H1 (cell line): Measurements from ENCODE around the gene CYP2S1. TPM values are rescaled to one million over a fixed set of nuclear protein-coding genes. Genes with fewer than 3 reads are reported as not detected.

Experiments used
- HDAC2 ChIP-seq, 2 experiments: fragments of 300-600 bp in 1 of 2; sonication (generic) in 1 of 2; IDR thresholded peaks; 2 replicates each; pipeline ENCODE4 v1.6.1; 2011 to 2012; ENCODE audit warnings: low read depth in 2 of 2, low read length in 2 of 2, mild to moderate bottlenecking in 2 of 2, moderate library complexity in 2 of 2, borderline replicate concordance in 1 of 2, inconsistent platforms in 1 of 2
- MAFK ChIP-seq: IDR thresholded peaks from 2 replicates; pipeline ENCODE4 v1.6.1; 2012; ENCODE audit warnings: low read depth, mild to moderate bottlenecking, improper control_type of control experiment, low read length
- RAD21 ChIP-seq, 2 experiments: IDR thresholded peaks in 1 of 2; conservative IDR thresholded peaks in 1 of 2; 2 replicates each; pipeline ENCODE4 v1.6.1; 2011; ENCODE audit warnings: low read depth in 2 of 2, low read length in 2 of 2, improper control_type of control experiment in 1 of 2, inconsistent platforms in 1 of 2, mild to moderate bottlenecking in 1 of 2, moderate library complexity in 1 of 2
- RXRA ChIP-seq: IDR thresholded peaks from 2 replicates; pipeline ENCODE4 v1.6.1; 2011; ENCODE audit warnings: low read depth, mild to moderate bottlenecking, low read length, moderate library complexity; ENCODE audit not compliant: insufficient read depth
- SAP30 ChIP-seq: fragments of 300-600 bp; sonication (generic); IDR thresholded peaks from 2 replicates; pipeline ENCODE4 v1.7.1; 2012; ENCODE audit warnings: low read length, moderate library complexity, mild to moderate bottlenecking, inconsistent platforms; ENCODE audit not compliant: insufficient read depth, insufficient replicate concordance
- TAF1 ChIP-seq: IDR thresholded peaks from 2 replicates; pipeline ENCODE4 v1.6.1; 2011; ENCODE audit warnings: mild to moderate bottlenecking, low read depth, low read length
- YY1 ChIP-seq: IDR thresholded peaks from 2 replicates; pipeline ENCODE4 v1.6.1; 2011; ENCODE audit warnings: low read depth, mild to moderate bottlenecking, low read length
- polyA plus RNA-seq, 7 experiments: library from polyadenylated mRNA; depleted of rRNA in 3 of 7; stranded (reverse) in 5 of 7; unstranded in 2 of 7; fragments of >200 nt in 5 of 7; fragments of 200-250 nt in 2 of 7; gene quantifications; 1 replicate in 5 of 7; 2 replicates in 1 of 7; 4 replicates in 1 of 7; pipeline versions ENCODE4 v1.2.1 to v1.2.3, GENCODE V29; 2011 to 2013; ENCODE audit warnings: missing spikeins in 2 of 7, mixed read lengths in 2 of 7
- total RNA-seq: library from RNA; stranded (reverse); fragmentation: NEBNext Ultra II Directional; extraction: Animal tissue kit (Norgen Biotek cat#: 25700); gene quantifications from 2 replicates; pipeline ENCODE4 v1.2.1, GENCODE V29; 2021
- TF ChIP-seq, protein P1 (sequence below): fragments of 300-600 bp; sonication (generic); IDR thresholded peaks from 2 replicates; pipeline ENCODE4 v1.7.1; 2012; ENCODE audit warnings: low read length, moderate library complexity, mild to moderate bottlenecking, inconsistent platforms; ENCODE audit not compliant: insufficient replicate concordance

CYP2S1 gene
- total and polyA plus RNA-seq, 2 of the 8 experiments (the other 6 are each of a cell fraction or from before 2014, with no cell fraction given), result 97.9 to 245 TPM

DNA sequence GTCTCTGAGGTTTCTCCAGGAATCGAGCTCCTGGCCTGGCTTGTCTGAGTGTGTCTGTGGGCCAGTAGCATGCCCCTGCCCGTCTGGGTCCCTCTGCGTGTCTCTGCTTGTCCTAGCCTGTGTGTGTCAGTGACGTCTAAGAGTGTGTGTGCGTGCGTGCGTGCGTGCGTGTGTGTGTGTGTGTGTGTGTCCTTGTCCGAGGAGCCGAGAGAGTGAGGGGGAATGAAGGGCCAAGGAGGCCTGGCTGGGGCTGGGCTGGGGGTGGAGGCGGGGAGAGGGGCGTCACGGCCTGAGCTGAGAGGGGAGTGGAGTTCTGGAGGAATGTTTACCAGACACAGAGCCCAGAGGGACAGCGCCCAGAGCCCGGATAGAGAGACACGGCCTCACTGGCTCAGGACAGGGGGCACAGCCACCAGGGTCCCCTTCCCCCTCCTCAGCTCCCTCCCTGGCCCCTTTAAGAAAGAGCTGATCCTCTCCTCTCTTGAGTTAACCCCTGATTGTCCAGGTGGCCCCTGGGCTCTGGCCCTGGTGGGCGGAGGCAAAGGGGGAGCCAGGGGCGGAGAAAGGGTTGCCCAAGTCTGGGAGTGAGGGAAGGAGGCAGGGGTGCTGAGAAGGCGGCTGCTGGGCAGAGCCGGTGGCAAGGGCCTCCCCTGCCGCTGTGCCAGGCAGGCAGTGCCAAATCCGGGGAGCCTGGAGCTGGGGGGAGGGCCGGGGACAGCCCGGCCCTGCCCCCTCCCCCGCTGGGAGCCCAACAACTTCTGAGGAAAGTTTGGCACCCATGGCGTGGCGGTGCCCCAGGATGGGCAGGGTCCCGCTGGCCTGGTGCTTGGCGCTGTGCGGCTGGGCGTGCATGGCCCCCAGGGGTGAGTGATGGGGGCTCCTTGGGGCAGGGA lies 25.8 kb downstream of the CYP2S1 start, which contains the start of gene AXL (continued):
- TF ChIP-seq, protein P1, sequence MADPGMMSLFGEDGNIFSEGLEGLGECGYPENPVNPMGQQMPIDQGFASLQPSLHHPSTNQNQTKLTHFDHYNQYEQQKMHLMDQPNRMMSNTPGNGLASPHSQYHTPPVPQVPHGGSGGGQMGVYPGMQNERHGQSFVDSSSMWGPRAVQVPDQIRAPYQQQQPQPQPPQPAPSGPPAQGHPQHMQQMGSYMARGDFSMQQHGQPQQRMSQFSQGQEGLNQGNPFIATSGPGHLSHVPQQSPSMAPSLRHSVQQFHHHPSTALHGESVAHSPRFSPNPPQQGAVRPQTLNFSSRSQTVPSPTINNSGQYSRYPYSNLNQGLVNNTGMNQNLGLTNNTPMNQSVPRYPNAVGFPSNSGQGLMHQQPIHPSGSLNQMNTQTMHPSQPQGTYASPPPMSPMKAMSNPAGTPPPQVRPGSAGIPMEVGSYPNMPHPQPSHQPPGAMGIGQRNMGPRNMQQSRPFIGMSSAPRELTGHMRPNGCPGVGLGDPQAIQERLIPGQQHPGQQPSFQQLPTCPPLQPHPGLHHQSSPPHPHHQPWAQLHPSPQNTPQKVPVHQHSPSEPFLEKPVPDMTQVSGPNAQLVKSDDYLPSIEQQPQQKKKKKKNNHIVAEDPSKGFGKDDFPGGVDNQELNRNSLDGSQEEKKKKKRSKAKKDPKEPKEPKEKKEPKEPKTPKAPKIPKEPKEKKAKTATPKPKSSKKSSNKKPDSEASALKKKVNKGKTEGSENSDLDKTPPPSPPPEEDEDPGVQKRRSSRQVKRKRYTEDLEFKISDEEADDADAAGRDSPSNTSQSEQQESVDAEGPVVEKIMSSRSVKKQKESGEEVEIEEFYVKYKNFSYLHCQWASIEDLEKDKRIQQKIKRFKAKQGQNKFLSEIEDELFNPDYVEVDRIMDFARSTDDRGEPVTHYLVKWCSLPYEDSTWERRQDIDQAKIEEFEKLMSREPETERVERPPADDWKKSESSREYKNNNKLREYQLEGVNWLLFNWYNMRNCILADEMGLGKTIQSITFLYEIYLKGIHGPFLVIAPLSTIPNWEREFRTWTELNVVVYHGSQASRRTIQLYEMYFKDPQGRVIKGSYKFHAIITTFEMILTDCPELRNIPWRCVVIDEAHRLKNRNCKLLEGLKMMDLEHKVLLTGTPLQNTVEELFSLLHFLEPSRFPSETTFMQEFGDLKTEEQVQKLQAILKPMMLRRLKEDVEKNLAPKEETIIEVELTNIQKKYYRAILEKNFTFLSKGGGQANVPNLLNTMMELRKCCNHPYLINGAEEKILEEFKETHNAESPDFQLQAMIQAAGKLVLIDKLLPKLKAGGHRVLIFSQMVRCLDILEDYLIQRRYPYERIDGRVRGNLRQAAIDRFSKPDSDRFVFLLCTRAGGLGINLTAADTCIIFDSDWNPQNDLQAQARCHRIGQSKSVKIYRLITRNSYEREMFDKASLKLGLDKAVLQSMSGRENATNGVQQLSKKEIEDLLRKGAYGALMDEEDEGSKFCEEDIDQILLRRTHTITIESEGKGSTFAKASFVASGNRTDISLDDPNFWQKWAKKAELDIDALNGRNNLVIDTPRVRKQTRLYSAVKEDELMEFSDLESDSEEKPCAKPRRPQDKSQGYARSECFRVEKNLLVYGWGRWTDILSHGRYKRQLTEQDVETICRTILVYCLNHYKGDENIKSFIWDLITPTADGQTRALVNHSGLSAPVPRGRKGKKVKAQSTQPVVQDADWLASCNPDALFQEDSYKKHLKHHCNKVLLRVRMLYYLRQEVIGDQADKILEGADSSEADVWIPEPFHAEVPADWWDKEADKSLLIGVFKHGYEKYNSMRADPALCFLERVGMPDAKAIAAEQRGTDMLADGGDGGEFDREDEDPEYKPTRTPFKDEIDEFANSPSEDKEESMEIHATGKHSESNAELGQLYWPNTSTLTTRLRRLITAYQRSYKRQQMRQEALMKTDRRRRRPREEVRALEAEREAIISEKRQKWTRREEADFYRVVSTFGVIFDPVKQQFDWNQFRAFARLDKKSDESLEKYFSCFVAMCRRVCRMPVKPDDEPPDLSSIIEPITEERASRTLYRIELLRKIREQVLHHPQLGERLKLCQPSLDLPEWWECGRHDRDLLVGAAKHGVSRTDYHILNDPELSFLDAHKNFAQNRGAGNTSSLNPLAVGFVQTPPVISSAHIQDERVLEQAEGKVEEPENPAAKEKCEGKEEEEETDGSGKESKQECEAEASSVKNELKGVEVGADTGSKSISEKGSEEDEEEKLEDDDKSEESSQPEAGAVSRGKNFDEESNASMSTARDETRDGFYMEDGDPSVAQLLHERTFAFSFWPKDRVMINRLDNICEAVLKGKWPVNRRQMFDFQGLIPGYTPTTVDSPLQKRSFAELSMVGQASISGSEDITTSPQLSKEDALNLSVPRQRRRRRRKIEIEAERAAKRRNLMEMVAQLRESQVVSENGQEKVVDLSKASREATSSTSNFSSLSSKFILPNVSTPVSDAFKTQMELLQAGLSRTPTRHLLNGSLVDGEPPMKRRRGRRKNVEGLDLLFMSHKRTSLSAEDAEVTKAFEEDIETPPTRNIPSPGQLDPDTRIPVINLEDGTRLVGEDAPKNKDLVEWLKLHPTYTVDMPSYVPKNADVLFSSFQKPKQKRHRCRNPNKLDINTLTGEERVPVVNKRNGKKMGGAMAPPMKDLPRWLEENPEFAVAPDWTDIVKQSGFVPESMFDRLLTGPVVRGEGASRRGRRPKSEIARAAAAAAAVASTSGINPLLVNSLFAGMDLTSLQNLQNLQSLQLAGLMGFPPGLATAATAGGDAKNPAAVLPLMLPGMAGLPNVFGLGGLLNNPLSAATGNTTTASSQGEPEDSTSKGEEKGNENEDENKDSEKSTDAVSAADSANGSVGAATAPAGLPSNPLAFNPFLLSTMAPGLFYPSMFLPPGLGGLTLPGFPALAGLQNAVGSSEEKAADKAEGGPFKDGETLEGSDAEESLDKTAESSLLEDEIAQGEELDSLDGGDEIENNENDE, result no peak
- TF ChIP-seq RAD21 (IDR thresholded peaks at IDR 0.05 in 1 of 2, conservative IDR thresholded peaks at IDR 0.05 in 1 of 2; ENCODE audit: low read depth in 2 of 2, low read length in 2 of 2) (0 out of 4 replicates have a peak, but pooled peaks have one; percentile 0 to 14), SAP30 (peak; percentile 37), RXRA (0 out of 2 replicates have a peak, but pooled peaks have one; percentile 48), MAFK (peak; percentile 17; the same call in 1 of the 2 replicates), HDAC2 (IDR thresholded peaks at IDR 0.05; ENCODE audit: borderline replicate concordance in 1 of 2, low read depth in 2 of 2, low read length in 2 of 2) (peak; percentile 33 to 92; a peak in 3 of 4 replicates), YY1 (peak; percentile 83), TAF1 (no peak; the same call in 1 of the 2 replicates)
